Measurements from ENCODE around the gene NTRK3.

DNA sequence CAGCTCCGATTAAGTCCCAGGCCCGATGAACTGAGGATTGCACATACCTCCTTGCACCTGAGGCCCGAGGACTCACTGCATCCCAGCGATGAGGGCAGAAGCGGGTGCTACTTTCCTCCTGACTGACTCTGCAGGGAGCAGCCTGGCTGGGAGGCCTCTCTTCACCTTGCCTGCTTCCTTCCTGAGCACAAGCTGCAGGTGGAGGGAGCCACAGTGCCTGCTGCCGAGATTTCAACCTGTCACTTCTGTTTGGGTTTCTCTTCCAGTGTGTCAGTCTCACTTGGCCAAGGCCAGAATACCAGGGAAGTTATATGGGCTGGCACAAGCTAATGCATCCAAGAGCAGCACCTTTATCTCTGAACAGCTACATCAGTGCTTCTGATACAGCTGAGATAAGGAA, 185.4 kb downstream of the NTRK3 start:
- TF ChIP-seq, protein P1, sequence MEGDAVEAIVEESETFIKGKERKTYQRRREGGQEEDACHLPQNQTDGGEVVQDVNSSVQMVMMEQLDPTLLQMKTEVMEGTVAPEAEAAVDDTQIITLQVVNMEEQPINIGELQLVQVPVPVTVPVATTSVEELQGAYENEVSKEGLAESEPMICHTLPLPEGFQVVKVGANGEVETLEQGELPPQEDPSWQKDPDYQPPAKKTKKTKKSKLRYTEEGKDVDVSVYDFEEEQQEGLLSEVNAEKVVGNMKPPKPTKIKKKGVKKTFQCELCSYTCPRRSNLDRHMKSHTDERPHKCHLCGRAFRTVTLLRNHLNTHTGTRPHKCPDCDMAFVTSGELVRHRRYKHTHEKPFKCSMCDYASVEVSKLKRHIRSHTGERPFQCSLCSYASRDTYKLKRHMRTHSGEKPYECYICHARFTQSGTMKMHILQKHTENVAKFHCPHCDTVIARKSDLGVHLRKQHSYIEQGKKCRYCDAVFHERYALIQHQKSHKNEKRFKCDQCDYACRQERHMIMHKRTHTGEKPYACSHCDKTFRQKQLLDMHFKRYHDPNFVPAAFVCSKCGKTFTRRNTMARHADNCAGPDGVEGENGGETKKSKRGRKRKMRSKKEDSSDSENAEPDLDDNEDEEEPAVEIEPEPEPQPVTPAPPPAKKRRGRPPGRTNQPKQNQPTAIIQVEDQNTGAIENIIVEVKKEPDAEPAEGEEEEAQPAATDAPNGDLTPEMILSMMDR (IDR thresholded peaks at IDR 0.05; ENCODE audit: insufficient read depth, low read length): no peak
- no peak for TF ChIP-seq POLR2AphosphoS5 (IDR thresholded peaks at IDR 0.05; ENCODE audit: low read depth)
